ENCODE measurements around the gene PER2. TPM values are rescaled to one million over a fixed set of nuclear protein-coding genes. Genes with fewer than 3 reads are reported as not detected.
A peak's percentile ranks its signal among the peaks of the same experiment; 100 is the strongest.
"Not testable (repeated sequence)": the region's sequence is repeated elsewhere in the genome, so short reads cannot be mapped to it uniquely, and the experiment has no call there.

Gene PER2
- total and polyA plus RNA-seq, 8 donors = 7.7 to 14.2 (median 8.8) TPM

GRCh38 chr2:238326801-238327365, 38.5 kb upstream of the PER2 start:
- intact Hi-C loops (cut with DNase I) = no loop called here
- TF ChIP-seq, protein P1, sequence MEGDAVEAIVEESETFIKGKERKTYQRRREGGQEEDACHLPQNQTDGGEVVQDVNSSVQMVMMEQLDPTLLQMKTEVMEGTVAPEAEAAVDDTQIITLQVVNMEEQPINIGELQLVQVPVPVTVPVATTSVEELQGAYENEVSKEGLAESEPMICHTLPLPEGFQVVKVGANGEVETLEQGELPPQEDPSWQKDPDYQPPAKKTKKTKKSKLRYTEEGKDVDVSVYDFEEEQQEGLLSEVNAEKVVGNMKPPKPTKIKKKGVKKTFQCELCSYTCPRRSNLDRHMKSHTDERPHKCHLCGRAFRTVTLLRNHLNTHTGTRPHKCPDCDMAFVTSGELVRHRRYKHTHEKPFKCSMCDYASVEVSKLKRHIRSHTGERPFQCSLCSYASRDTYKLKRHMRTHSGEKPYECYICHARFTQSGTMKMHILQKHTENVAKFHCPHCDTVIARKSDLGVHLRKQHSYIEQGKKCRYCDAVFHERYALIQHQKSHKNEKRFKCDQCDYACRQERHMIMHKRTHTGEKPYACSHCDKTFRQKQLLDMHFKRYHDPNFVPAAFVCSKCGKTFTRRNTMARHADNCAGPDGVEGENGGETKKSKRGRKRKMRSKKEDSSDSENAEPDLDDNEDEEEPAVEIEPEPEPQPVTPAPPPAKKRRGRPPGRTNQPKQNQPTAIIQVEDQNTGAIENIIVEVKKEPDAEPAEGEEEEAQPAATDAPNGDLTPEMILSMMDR (IDR thresholded peaks at IDR 0.05) = no peak
- H3K36me3 ChIP-seq = peaks cover 0 to 39% of the 10 kb centered on the region in 2 donors
- DNase-seq = no peak
- peaks cover 0 to 1% of the 10 kb centered on the region in 2 donors for H3K4me1 ChIP-seq
- H3K27me3 ChIP-seq = no peaks in the 10 kb centered on the region
- ATAC-seq = no peak
- H3K9me3 ChIP-seq = no peaks in the 10 kb centered on the region
- H3K27ac ChIP-seq = no peak overlapping the region
- no peak overlapping the region for H3K4me3 ChIP-seq

DNA sequence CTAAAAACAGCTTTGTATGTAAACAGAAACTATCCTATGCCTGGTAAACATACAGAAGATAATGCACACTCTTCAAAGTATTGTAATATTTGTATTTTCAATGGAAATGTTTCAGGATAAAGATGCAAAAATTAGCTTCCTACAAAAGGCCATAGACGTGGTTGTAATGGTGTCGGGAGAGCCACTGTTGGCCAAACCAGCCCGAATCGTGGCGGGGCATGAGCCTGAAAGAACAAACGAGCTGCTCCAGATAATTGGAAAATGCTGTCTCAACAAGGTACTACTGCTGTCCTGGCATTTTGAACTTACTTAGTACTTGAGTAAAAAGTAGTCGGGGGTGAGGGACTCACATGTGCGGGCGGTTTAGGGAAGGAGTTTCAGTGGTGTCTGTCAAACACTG, 37.3 kb upstream of the PER2 start:
- peaks cover 0 to 4% of the 10 kb centered on the region in 2 donors for H3K27me3 ChIP-seq
- intact Hi-C loops (cut with DNase I) = no loop called here
- H3K4me3 ChIP-seq = no peak overlapping the region
- H3K27ac ChIP-seq = no peak overlapping the region
- no peaks in the 10 kb centered on the region for H3K9me3 ChIP-seq
- ATAC-seq (no peak), DNase-seq (no peak)
- peaks cover 7 to 12% of the 10 kb centered on the region in 2 donors for H3K4me1 ChIP-seq
- TF ChIP-seq, protein P1 (IDR thresholded peaks at IDR 0.05) = no peak
- peaks cover 0 to 35% of the 10 kb centered on the region in 2 donors for H3K36me3 ChIP-seq

GRCh38 chr2:238324248-238324647, 35.8 kb upstream of the PER2 start:
- intact Hi-C loops (cut with DNase I); DNase-seq; ATAC-seq; H3K4me3 ChIP-seq; H3K9me3 ChIP-seq; H3K27ac ChIP-seq: not testable (repeated sequence)
- Histone ChIP-seq H3K36me3 (peaks cover 0 to 21% of the 10 kb centered on the region in 2 donors), H3K4me1 (peaks cover 7 to 21% of the 10 kb centered on the region in 2 donors), H3K27me3 (peaks cover 0 to 13% of the 10 kb centered on the region in 2 donors)

- ATAC-seq (no peak), DNase-seq (no peak)
- Histone ChIP-seq H3K9me3 (no peaks in the 10 kb centered on the region), H3K36me3 (peaks cover 0 to 6% of the 10 kb centered on the region in 2 donors), H3K4me3 (no peak overlapping the region), H3K27ac (no peak overlapping the region), H3K4me1 (peaks cover 7 to 21% of the 10 kb centered on the region in 2 donors), H3K27me3 (peaks cover 0 to 13% of the 10 kb centered on the region in 2 donors)
- intact Hi-C loops (cut with DNase I) = no loop called here
- TF ChIP-seq, protein P1 (IDR thresholded peaks at IDR 0.05) = no peak
Observed at GRCh38 chr2:238322001-238322411, 33.6 kb upstream of the PER2 start.

GRCh38 chr2:238321467-238321866, 33.1 kb upstream of the PER2 start:
- intact Hi-C loops (cut with DNase I) = no loop called here
- no peaks in the 10 kb centered on the region for H3K9me3 ChIP-seq
- peaks cover 0 to 13% of the 10 kb centered on the region in 2 donors for H3K27me3 ChIP-seq
- DNase-seq (no peak), ATAC-seq (no peak)
- TF ChIP-seq, protein P1 (IDR thresholded peaks at IDR 0.05) = no peak
- H3K36me3 ChIP-seq = peaks cover 0 to under 1% of the 10 kb centered on the region in 2 donors
- H3K4me1 ChIP-seq = peaks cover 7 to 21% of the 10 kb centered on the region in 2 donors
- H3K4me3 ChIP-seq = peak overlapping the region in 1 of 2 donors; percentile 67
- H3K27ac ChIP-seq = no peak overlapping the region
